ENCODE results near the gene SDC4.
A peak's percentile ranks its signal among the peaks of the same experiment; 100 is the strongest.

SDC4 gene

GRCh38 chr20:45366192-45366591 lies 18.0 kb upstream of the SDC4 start:
- no peak for TF ChIP-seq CTCF (IDR thresholded peaks at IDR 0.05)

GRCh38 chr20:45365444-45365970 lies 17.3 kb upstream of the SDC4 start:
- Histone ChIP-seq H3K27ac (no peak overlapping the region), H3K4me3 (no peak overlapping the region)
- DNase-seq (ENCODE audit: low spot score): no peak
- TF ChIP-seq CTCF (IDR thresholded peaks at IDR 0.05): no peak

More at GRCh38 chr20:45366192-45366591, 18.0 kb upstream of the SDC4 start:
- Histone ChIP-seq H3K4me3 (no peak overlapping the region), H3K27ac (no peak overlapping the region)
- DNase-seq (ENCODE audit: low spot score): no peak

GRCh38 chr20:45363611-45364492 lies 15.6 kb upstream of the SDC4 start:
- no peak for DNase-seq (ENCODE audit: low spot score)
- Histone ChIP-seq H3K4me3 (peak overlapping the region; percentile 88), H3K27ac (peak overlapping the region; percentile 97)
- TF ChIP-seq CTCF (IDR thresholded peaks at IDR 0.05): no peak

- DNase-seq (ENCODE audit: low spot score): peak; percentile 99
- peak; percentile 65 for TF ChIP-seq CTCF (IDR thresholded peaks at IDR 0.05)
- Histone ChIP-seq H3K4me3 (peak within 1 kb of the TSS; percentile 88), H3K27ac (peak within 1 kb of the TSS; percentile 97)
Observed at GRCh38 chr20:45362804-45363610, 14.8 kb upstream of the SDC4 start, which contains the start of gene SYS1. Gene SYS1, plus strand, starts transcription at chr20:45363156. Its CDS starts 376 bp downstream, at chr20:45363532.

- Histone ChIP-seq H3K27ac (peak overlapping the region; percentile 18 to 97), H3K4me3 (no peak overlapping the region)
- no peak for TF ChIP-seq CTCF (IDR thresholded peaks at IDR 0.05)
- no peak for DNase-seq (ENCODE audit: low spot score)
Observed at GRCh38 chr20:45361793-45362192, 13.6 kb upstream of the SDC4 start.

GRCh38 chr20:45359406-45360148 lies 11.4 kb upstream of the SDC4 start:
- DNase-seq (ENCODE audit: low spot score): no peak
- no peak for TF ChIP-seq CTCF (IDR thresholded peaks at IDR 0.05)
- peak overlapping the region; percentile 84 to 92 for H3K27ac ChIP-seq
- no peak overlapping the region for H3K4me3 ChIP-seq

All from coronary artery (tissue), 2 donors.